ENCODE measurements around the gene GALNT13. TPM values are rescaled to one million over a fixed set of nuclear protein-coding genes. Genes with fewer than 3 reads are reported as not detected.

Gene GALNT13
- total RNA-seq, 4 donors from 2014 or later = 0.49 to 5.2 (median 1.4) TPM

- DNase-seq (ENCODE audit: low spot score in 2 of 2) = no peak
These were observed 174.8 kb downstream of the GALNT13 start for GRCh38 chr2:154046493-154046892.

GRCh38 chr2:154048905-154049304 lies 177.2 kb downstream of the GALNT13 start:
- WGBS, 2 donors = 81 to 93% methylated on average over 2 of the region's 2 CpGs
- no peak for DNase-seq (ENCODE audit: low spot score in 2 of 2)
- TF ChIP-seq POLR2A (IDR thresholded peaks at IDR 0.05) = no peak
- no peak overlapping the region for H3K4me3 ChIP-seq (ENCODE audit: low read depth, poor library complexity, severe bottlenecking)
- intact Hi-C loops (cut with DNase I; ENCODE audit: low total_unique reads) = no loop called here

More at GRCh38 chr2:154046493-154046892, 174.8 kb downstream of the GALNT13 start:
- intact Hi-C loops (cut with DNase I; ENCODE audit: low total_unique reads) = no loop called here
- TF ChIP-seq CTCF (IDR thresholded peaks at IDR 0.05) = no peak
- no peak for TF ChIP-seq POLR2A (IDR thresholded peaks at IDR 0.05)
- WGBS, 2 donors = 58 to 64% methylated on average over 1 of the region's 1 CpG
- H3K4me3 ChIP-seq (ENCODE audit: low read depth, poor library complexity, severe bottlenecking) = no peak overlapping the region

- TF ChIP-seq POLR2A (IDR thresholded peaks at IDR 0.05) (no peak), CTCF (IDR thresholded peaks at IDR 0.05) (no peak)
- H3K4me3 ChIP-seq (ENCODE audit: low read depth, poor library complexity, severe bottlenecking) = no peak overlapping the region
- DNase-seq (ENCODE audit: low spot score in 2 of 2) = no peak
- WGBS, 2 donors = 64 to 65% methylated on average over 1 of the region's 1 CpG
- intact Hi-C loops (cut with DNase I; ENCODE audit: low total_unique reads) = no loop called here
These were observed 177.8 kb downstream of the GALNT13 start for GRCh38 chr2:154049561-154049960.

- DNase-seq (ENCODE audit: low spot score in 2 of 2) = no peak
- no peak overlapping the region for H3K4me3 ChIP-seq (ENCODE audit: low read depth, poor library complexity, severe bottlenecking)
- TF ChIP-seq POLR2A (IDR thresholded peaks at IDR 0.05) (no peak), CTCF (IDR thresholded peaks at IDR 0.05) (no peak)
- intact Hi-C loops (cut with DNase I; ENCODE audit: low total_unique reads) = no loop called here
These were observed 195.4 kb downstream of the GALNT13 start for GRCh38 chr2:154067124-154067523.

- WGBS, 2 donors = 79% methylated on average over 1 of the region's 1 CpG
- TF ChIP-seq POLR2A (IDR thresholded peaks at IDR 0.05) (no peak), CTCF (IDR thresholded peaks at IDR 0.05) (no peak)
- intact Hi-C loops (cut with DNase I; ENCODE audit: low total_unique reads) = no loop called here
- H3K4me3 ChIP-seq (ENCODE audit: low read depth, poor library complexity, severe bottlenecking) = no peak overlapping the region
- no peak for DNase-seq (ENCODE audit: low spot score in 2 of 2)
These were observed 207.2 kb downstream of the GALNT13 start for GRCh38 chr2:154078926-154079325.

- 81 to 88% methylated on average over 2 of the region's 2 CpGs for WGBS, 2 donors
- intact Hi-C loops (cut with DNase I; ENCODE audit: low total_unique reads) = no loop called here
These were observed 220.8 kb downstream of the GALNT13 start for GRCh38 chr2:154092571-154092970.

More at GRCh38 chr2:154092571-154092970, 220.8 kb downstream of the GALNT13 start:
- no peak for DNase-seq (ENCODE audit: low spot score in 2 of 2)
- TF ChIP-seq POLR2A (IDR thresholded peaks at IDR 0.05) (no peak), CTCF (IDR thresholded peaks at IDR 0.05) (no peak)
- no peak overlapping the region for H3K4me3 ChIP-seq (ENCODE audit: low read depth, poor library complexity, severe bottlenecking)

All from lower leg skin (tissue), 4 donors.